K562 (cell line): ENCODE data around the gene AP2M1. TPM values are rescaled to one million over a fixed set of nuclear protein-coding genes. Genes with fewer than 3 reads are reported as not detected.

Experiments used
- EP300 ChIP-seq: IDR thresholded peaks from 2 replicates; pipeline ENCODE4 v1.6.1; 2012; ENCODE audit warnings: low read length, improper control_type of control experiment
- EZH2 ChIP-seq: IDR thresholded peaks from 2 replicates; pipeline ENCODE4 v1.6.1; 2012; ENCODE audit warnings: low read depth, mild to moderate bottlenecking, inconsistent platforms, low read length, borderline replicate concordance
- FOS ChIP-seq: IDR thresholded peaks from 3 replicates; pipeline ENCODE4 v1.6.1; 2011; ENCODE audit not compliant: insufficient read length; ENCODE audit errors: extremely low read depth
- FOXJ2 ChIP-seq: fragments of 200-800 bp; sonication (Bioruptor generic); IDR thresholded peaks from 2 replicates; pipeline ENCODE4 v1.6.1; 2016; ENCODE audit warnings: missing genetic modification characterization, missing compliant biosample characterization
- GTF2B ChIP-seq: IDR thresholded peaks from 2 replicates; pipeline ENCODE4 v1.6.1; 2011; ENCODE audit not compliant: insufficient read length; ENCODE audit errors: extremely low read depth
- HCFC1 ChIP-seq: IDR thresholded peaks from 2 replicates; pipeline ENCODE4 v1.6.1; 2012; ENCODE audit warnings: low read depth, low read length, improper control_type of control experiment
- HNRNPL ChIP-seq: fragments of 200-400 bp; formaldehyde crosslinking; IDR thresholded peaks from 2 replicates; pipeline ENCODE4 v1.6.1; 2017; ENCODE audit warnings: low read depth, mild to moderate bottlenecking, low read length
- ILK ChIP-seq: fragments of 450-650 bp; IDR thresholded peaks from 2 replicates; pipeline ENCODE4 v1.6.1; 2016; ENCODE audit warnings: missing genetic modification characterization, low read depth, mild to moderate bottlenecking, missing compliant biosample characterization, moderate library complexity, borderline replicate concordance
- LARP7 ChIP-seq: fragments of 450-650 bp; IDR thresholded peaks from 2 replicates; pipeline ENCODE4 v1.6.1; 2016
- MCM3 ChIP-seq: fragments of 450-650 bp; IDR thresholded peaks from 2 replicates; pipeline ENCODE4 v1.6.1; 2016
- NFATC3 ChIP-seq: fragments of 450-650 bp; IDR thresholded peaks from 2 replicates; pipeline ENCODE4 v1.6.1; 2017; ENCODE audit warnings: mild to moderate bottlenecking
- PHF8 ChIP-seq: fragments of 200-600 bp; sonication (generic); IDR thresholded peaks from 2 replicates; pipeline ENCODE4 v1.6.1; 2012; ENCODE audit warnings: mixed run types, mild to moderate bottlenecking, inconsistent platforms, low read length, moderate library complexity, borderline replicate concordance
- PTTG1 ChIP-seq: fragments of 450-650 bp; IDR thresholded peaks from 2 replicates; pipeline ENCODE4 v1.6.1; 2016; ENCODE audit warnings: low read depth, mild to moderate bottlenecking, missing genetic modification characterization, missing compliant biosample characterization
- RBM14 ChIP-seq: fragments of 200-400 bp; formaldehyde crosslinking; IDR thresholded peaks from 2 replicates; pipeline ENCODE4 v1.6.1; 2018; ENCODE audit warnings: low read depth, mild to moderate bottlenecking, low read length, moderate library complexity, borderline replicate concordance; ENCODE audit not compliant: insufficient read depth
- RBM39 ChIP-seq: fragments of 200-400 bp; formaldehyde crosslinking; optimal IDR thresholded peaks from 2 replicates; pipeline ENCODE3; 2018; ENCODE audit warnings: low read depth, low read length
- TEAD4 ChIP-seq, 2 experiments: sonication (generic) in 1 of 2; formaldehyde crosslinking in 1 of 2; IDR thresholded peaks; 2 replicates each; pipeline versions ENCODE4 v1.6.1 to v1.8.0; 2012 to 2022; ENCODE audit warnings: borderline replicate concordance in 1 of 2, inconsistent platforms in 1 of 2, low read length in 1 of 2, mild to moderate bottlenecking in 1 of 2, missing genetic modification reagents in 1 of 2
- ZBTB8A ChIP-seq: fragments of 450-650 bp; IDR thresholded peaks from 2 replicates; pipeline ENCODE4 v1.6.1; 2018; ENCODE audit warnings: mild to moderate bottlenecking, moderate library complexity; ENCODE audit not compliant: partially characterized antibody
- ZFP36 ChIP-seq: fragments of 150-350 bp; IDR thresholded peaks from 2 replicates; pipeline ENCODE4 v1.6.1; 2018; ENCODE audit warnings: low read length, low read depth; ENCODE audit not compliant: partially characterized antibody
- ZNF133 ChIP-seq: fragments of 250-450 bp; sonication (Bioruptor Pico); IDR thresholded peaks from 2 replicates; pipeline ENCODE4 v1.4.0; 2020; ENCODE audit warnings: mild to moderate bottlenecking
- ZNF212 ChIP-seq: fragments of 450-650 bp; formaldehyde crosslinking; IDR thresholded peaks from 2 replicates; pipeline ENCODE4 v1.4.0; 2020; ENCODE audit warnings: mild to moderate bottlenecking
- polyA plus RNA-seq, 8 experiments: library from polyadenylated mRNA; depleted of rRNA in 4 of 8; stranded (reverse) in 5 of 8; unstranded in 3 of 8; fragments of >200 nt; fragmentation: Nextera tagmentation in 2 of 8; fragmentation: Illumina TruSeq in 1 of 8; extraction: Ambion mirVana in 2 of 8; extraction: Trizol in 1 of 8; gene quantifications; 2 replicates each; pipeline versions ENCODE4 v1.2.1 to v1.2.3, GENCODE V29; 2011 to 2014; ENCODE audit warnings: inconsistent platforms in 1 of 8, missing spikeins in 1 of 8
- total RNA-seq, 7 experiments: library from RNA; depleted of rRNA in 6 of 7; stranded (reverse); fragments of >200 nt in 6 of 7; fragmentation: Illumina TruSeq in 2 of 7; extraction: Trizol in 2 of 7; gene quantifications; 2 replicates each; pipeline versions ENCODE4 v1.2.1 to v1.2.3, GENCODE V29; 2011 to 2021; ENCODE audit warnings: low replicate concordance in 1 of 7
- TF ChIP-seq, protein P1 (sequence below): fragments of 200-800 bp; sonication (Bioruptor generic); IDR thresholded peaks from 2 replicates; pipeline ENCODE4 v1.6.1; 2017; ENCODE audit warnings: missing genetic modification characterization, missing compliant biosample characterization
- TF ChIP-seq, protein P2 (sequence below), 2 experiments: fragments of 250-450 bp in 1 of 2; fragments of 450-650 bp in 1 of 2; sonication (Bioruptor Pico) in 1 of 2; IDR thresholded peaks; 2 replicates each; pipeline versions ENCODE4 v1.6.1 to v1.8.0; 2016 to 2021; ENCODE audit warnings: mild to moderate bottlenecking in 2 of 2, moderate library complexity in 2 of 2, missing compliant biosample characterization in 1 of 2, missing genetic modification characterization in 1 of 2
- TF ChIP-seq, protein P3 (sequence below): fragments of 450-650 bp; IDR thresholded peaks from 2 replicates; pipeline ENCODE4 v1.6.1; 2016; ENCODE audit warnings: mild to moderate bottlenecking

AP2M1 gene
- total and polyA plus RNA-seq, 9 of the 15 experiments (the other 6 are each of a cell fraction or from before 2014, with no cell fraction given), result 118 to 505 (median 296) TPM

DNA sequence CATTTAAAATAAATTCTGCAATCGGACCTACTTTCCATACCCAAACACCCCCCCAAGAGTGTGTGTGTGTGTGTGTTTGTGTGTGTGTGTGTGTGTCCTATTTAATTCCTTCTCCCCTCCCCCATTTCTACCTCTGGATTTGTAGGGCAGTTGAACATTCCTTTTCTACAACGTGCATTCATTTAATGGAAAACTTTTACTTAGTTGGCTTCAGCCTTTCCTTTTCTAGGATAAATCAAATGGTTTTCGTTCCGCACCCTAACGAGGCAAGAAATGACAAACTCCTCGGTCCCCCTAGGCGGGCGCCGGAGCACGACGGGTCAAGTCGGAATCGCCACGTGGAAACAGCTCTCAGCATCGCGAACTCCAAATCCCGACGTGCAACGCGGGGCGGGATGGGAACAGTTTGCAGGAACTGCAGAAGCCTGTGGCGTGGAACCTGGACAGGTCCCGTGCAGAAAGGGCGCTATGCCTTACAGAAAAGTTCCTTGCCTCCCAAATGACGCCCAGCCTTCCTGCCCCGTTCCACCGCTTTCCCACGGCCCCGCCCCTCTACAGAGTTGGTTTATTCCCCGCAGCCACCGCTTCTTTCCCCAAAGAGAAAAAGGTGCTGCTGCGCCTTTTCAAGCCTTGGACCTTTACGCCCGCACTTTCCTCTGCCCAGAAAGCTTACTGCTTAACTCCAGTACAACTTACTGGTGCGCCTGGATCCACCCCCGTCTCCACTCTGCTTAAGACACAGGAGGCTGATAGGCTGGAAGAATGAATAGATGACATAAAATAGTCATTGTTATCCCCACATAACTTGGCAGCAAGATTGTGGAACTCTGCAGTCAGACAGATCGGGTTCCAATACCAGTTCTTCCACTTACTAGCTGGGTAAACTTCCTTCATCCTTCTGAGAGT is 40.6 kb upstream of the AP2M1 start (continued):
- TF ChIP-seq, protein P1, sequence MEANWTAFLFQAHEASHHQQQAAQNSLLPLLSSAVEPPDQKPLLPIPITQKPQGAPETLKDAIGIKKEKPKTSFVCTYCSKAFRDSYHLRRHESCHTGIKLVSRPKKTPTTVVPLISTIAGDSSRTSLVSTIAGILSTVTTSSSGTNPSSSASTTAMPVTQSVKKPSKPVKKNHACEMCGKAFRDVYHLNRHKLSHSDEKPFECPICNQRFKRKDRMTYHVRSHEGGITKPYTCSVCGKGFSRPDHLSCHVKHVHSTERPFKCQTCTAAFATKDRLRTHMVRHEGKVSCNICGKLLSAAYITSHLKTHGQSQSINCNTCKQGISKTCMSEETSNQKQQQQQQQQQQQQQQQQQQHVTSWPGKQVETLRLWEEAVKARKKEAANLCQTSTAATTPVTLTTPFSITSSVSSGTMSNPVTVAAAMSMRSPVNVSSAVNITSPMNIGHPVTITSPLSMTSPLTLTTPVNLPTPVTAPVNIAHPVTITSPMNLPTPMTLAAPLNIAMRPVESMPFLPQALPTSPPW (CRISPR knock-in tag), result peak; percentile 62
- no peak for TF ChIP-seq ZBTB8A
- no peak for TF ChIP-seq ILK
- no peak for TF ChIP-seq FOXJ2 (tag)
- TF ChIP-seq EZH2, result no peak
- no peak for TF ChIP-seq NFATC3
- no peak for TF ChIP-seq LARP7
- TF ChIP-seq, protein P2, sequence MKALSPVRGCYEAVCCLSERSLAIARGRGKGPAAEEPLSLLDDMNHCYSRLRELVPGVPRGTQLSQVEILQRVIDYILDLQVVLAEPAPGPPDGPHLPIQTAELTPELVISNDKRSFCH (CRISPR knock-in tag; IDR thresholded peaks at IDR 0.05), result no peak
- TF ChIP-seq, protein P2 (tag; IDR thresholded peaks at IDR 0.05), result peak; percentile 69
- no peak for TF ChIP-seq RBM14
- TF ChIP-seq RBM39, result peak; percentile 30
- TF ChIP-seq ZFP36, result no peak
- TF ChIP-seq ZNF212 (CRISPR knock-in tag), result no peak
- no peak for TF ChIP-seq FOS
- TF ChIP-seq PHF8, result peak; percentile 38; the same call in 1 of the 2 replicates
- no peak; the same call in 1 of the 2 replicates for TF ChIP-seq EP300
- TF ChIP-seq, protein P3, sequence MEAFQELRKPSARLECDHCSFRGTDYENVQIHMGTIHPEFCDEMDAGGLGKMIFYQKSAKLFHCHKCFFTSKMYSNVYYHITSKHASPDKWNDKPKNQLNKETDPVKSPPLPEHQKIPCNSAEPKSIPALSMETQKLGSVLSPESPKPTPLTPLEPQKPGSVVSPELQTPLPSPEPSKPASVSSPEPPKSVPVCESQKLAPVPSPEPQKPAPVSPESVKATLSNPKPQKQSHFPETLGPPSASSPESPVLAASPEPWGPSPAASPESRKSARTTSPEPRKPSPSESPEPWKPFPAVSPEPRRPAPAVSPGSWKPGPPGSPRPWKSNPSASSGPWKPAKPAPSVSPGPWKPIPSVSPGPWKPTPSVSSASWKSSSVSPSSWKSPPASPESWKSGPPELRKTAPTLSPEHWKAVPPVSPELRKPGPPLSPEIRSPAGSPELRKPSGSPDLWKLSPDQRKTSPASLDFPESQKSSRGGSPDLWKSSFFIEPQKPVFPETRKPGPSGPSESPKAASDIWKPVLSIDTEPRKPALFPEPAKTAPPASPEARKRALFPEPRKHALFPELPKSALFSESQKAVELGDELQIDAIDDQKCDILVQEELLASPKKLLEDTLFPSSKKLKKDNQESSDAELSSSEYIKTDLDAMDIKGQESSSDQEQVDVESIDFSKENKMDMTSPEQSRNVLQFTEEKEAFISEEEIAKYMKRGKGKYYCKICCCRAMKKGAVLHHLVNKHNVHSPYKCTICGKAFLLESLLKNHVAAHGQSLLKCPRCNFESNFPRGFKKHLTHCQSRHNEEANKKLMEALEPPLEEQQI, result no peak
- TF ChIP-seq HCFC1, result peak; percentile 90
- TF ChIP-seq TEAD4 (IDR thresholded peaks at IDR 0.05; ENCODE audit: low read length), result peak; percentile 24; the same call in 1 of the 2 replicates
- TF ChIP-seq TEAD4 (CRISPR knock-in tag; IDR thresholded peaks at IDR 0.05; ENCODE audit: borderline replicate concordance), result no peak
- no peak for TF ChIP-seq ZNF133 (CRISPR knock-in tag)
- no peak for TF ChIP-seq GTF2B
- no peak for TF ChIP-seq MCM3
- no peak for TF ChIP-seq HNRNPL
- no peak for TF ChIP-seq PTTG1 (tag)
